NCI-H82 (cell line): Measurements from ENCODE around the gene PLCH1.
A peak's percentile ranks its signal among the peaks of the same experiment; 100 is the strongest.

ENCODE experiments used
- DNase-seq: peaks from one replicate; lab custom pipeline; 2025; lab: John Stamatoyannopoulos, UW

PLCH1 gene

DNA sequence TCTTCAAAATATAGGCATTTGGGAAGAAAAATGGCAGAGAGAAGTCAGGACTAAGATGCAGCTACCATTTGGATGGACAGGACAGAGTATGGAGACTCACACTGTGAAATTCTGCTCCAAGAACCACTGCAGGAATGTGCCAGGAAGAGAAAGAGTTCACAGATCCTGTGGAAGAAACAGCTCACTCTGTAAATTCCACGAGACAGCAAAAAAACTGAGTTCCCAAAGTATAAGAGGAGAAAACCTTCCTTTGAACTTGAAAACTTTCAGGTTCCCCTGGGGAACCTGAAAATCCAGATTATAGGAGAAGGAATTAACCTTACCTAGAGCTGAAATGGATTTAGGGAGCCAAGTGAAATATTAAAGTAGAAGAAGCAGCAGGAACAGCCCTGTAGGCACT is 137.1 kb downstream of the PLCH1 start:
- DNase-seq = no peak

DNA sequence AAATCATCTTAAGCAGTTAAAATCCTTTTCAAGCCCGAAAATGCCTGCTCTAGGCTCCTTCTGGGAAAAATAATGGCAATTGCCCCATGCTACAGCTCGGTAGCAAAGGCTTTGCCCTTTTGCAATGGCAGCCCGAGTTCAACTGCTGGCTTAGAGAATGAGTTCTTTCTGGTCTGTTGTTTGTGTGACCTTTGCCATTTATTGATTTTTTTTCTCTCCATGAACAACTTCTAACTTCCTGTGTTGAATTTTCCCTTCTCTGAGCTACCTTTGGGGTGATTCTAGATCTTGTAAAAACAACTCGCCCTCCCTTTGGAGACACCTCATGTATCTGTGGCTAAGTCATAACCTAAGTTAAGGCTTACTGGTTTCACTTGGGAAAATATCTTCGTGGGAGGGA is 139.3 kb downstream of the PLCH1 start:
- DNase-seq = no peak

DNA sequence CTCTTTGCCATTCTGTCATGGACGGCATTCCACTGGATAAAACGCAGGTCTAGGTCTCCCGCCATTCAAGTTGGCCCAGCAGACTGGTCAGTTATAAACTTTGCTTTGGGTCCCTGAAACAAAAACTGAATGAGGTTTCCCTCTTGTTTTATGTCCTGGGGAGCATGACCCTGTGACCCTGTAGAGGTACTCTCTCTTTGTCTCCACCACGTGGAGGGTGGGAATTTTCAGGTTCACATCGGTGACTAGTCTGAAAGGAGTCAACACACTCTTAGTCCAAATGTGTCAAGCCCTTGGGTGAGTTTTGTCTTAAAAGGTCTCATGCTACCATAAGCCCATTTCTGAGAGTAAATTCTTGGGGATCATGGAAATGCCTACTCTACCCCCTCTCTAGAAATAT is 139.9 kb downstream of the PLCH1 start:
- DNase-seq = no peak

DNA sequence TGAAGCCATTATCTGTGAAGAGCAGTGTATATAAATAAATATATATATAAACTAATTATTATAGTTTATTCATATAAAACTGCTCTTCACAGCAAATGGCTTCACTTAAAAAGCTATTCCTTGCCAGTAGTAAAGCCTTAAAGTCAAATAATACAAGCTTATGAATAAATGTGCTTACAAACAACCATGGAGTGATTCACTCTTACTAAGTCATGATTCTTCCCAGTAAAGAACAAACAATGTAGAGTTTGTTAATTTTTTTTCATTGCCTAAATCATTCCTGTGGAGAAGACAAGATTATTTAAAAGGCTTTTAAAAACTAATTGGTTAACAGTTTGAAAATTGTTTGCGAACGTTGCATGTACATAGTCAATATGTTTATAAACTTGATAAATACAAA is 140.7 kb downstream of the PLCH1 start:
- DNase-seq = no peak

DNA sequence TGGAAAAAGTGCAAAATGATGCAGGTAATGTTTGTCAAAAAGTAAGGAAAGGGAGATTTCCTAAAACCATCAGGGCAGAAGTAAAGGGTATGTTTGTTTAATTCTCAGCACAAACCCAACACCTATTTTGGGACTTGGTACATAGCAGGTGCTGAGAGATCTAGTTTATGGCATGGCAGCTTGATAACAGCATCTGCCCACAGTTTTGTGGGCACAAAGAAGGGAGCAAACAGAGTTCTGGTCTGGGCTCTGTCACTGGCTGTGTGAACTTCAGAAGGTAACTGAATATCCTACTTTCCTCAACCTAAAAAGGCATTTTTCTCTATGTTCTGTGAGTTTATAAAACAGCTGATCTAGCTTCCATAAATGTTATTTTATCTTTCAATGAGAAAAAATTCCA is 141.6 kb downstream of the PLCH1 start:
- no peak for DNase-seq

DNA sequence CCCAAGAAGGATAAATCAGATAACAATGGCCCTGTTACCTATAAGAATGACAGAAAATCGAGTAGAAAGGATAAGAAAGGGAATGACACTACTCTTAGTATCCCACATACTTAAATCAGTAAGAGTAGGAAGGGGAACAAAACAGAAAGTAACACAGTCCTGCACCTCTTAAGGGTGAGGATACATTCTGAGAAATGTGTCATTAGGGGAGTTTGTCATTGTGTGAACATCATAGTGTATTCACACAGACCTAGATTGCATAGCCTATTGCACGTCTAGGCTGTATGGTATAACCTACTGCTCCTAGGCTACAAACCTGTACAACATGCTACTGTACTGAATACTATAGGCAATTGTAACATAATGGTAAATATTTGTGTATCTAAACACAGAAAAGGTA is 142.6 kb downstream of the PLCH1 start:
- no peak for DNase-seq

DNA sequence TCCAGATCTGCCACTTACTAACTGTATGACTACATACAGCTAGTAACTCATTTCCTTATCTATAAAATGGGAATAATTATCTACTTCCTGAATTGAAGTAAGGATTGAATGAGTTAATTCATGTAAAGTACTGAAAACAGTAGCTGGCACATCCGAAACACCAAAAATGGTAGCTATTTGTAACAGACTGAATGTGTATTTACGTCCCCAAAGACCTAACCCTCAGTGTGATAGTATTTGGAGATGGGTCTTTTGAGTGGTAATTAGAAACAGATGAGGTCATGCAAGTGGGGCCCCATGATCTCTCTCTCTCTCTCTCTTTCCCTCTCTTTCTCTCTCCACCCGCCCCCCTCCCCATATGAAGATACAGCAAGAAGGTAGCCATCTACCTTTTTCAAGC is 146.2 kb downstream of the PLCH1 start:
- DNase-seq = no peak

DNA sequence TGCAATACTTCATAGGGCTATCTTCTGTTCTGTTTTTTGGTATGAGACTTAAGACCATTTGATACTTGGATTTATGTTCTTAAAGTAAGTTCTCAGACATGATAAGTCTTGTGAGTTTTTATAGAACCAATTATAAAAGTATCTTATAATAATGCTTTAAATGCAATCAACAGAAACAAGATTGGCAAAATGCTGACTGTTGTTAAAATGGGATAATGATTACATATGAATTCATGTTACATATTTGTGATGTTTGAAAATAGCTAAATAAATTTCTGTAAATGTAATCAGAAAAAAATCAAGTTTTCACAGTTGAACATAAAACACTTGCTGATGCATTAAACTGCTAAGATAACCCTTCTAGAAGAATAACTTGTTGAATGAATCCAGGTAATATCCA is 148.3 kb downstream of the PLCH1 start:
- no peak for DNase-seq

DNA sequence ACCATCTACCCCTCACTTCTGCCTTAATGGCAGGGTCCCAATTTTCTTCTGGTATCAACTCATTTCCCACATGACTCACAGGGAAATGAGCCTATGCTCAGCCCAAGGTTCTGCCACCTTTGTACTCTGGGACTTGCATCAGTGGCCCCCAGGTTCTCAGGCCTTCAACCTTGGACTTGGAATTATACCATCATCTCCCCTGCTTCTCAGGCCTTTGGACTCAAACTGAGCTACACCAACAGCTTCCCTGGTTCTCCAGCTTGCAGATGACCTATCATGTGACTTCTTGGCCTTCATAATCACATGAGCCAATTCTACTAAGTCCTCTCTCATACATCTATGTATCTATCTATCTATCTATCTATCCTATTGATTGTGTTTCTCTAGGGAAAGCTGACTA is 149.5 kb downstream of the PLCH1 start:
- no peak for DNase-seq

DNA sequence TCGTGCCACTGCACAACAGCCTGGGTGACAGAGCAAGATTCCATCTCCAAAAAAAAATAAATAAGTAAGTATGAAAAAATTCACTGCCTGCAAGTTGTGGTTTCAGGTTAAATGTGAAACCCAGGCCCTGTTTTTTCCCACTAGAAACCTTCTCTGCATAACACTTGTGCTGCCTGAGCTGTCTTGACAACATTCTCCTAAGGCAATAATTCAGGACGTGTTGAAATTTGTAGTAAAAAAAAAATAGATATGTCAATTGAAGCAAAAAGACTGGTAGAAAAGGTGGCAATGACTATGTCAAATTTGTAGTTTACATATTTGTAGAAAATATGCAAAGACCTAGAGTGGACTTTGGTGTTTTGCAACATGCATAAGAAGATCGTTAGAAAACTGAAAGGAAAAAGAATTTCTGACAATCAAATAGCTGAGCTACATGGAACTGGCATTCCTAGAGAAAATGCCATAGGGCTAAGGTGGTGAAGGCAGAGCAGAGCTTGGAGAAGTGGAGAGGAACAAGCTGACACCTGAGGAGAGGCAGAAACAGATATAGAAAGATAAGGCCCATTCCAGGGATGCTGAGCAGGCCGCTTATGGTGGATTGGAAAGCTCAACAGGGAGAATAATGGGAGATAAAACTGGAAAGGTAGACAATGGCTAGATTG is 150.2 kb downstream of the PLCH1 start:
- DNase-seq = no peak

DNA sequence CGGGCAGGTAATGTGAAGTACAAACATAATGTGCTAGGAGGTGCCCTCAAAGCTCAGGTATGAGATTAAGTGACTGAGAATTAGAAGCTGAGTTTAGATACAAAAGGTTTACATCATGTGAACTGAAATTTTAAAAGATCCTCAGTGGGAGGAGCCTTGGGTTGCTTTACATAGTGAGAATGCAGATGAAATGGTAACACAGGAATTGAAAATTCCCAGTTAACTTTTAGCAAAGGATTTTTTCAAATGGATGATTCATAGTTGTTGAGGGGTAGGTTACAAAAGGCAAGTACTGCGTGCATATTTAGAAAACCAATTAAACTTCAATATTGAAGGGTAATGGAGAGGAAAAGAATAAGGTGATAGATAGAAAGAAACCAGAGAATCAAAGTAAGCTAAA is 157.3 kb downstream of the PLCH1 start:
- DNase-seq = no peak

DNA sequence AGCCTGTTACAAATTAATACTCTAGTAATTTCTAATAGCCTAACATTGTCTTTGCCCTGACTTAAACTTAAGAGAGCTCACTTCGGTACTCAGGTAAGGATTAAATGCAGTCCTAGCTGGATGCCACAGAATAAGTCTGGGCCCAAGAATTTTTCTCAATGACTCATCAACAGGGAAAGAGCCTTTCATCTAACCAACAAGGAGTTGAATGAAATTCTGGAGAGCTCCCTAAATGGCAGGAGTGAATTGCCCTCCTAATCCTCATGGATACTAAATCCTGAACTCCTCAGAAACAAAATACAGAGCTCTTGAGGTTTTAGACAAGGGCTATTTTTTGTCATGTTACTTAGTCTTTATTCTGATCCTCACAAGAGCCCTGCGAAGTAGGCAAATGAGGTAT is 159.5 kb downstream of the PLCH1 start:
- DNase-seq = no peak

DNA sequence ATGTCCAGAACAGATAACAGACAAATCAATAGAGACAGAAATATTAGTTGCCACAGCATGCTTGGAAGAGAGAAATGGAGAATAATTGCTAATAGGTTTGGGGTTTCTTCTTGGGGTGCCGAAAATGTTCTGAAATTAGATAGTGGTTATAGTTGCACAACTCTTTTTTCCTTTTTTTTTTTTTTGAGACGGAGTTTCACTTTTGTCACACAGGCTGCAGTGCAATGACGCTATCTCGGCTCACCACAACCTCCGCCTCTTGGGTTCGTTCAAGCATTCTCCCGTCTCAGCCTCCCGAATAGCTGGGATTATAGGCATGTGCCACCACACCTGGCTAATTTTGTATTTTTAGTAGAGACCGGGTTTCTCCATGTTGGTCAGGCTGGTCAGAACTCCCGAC is 163.3 kb downstream of the PLCH1 start:
- no peak for DNase-seq

DNA sequence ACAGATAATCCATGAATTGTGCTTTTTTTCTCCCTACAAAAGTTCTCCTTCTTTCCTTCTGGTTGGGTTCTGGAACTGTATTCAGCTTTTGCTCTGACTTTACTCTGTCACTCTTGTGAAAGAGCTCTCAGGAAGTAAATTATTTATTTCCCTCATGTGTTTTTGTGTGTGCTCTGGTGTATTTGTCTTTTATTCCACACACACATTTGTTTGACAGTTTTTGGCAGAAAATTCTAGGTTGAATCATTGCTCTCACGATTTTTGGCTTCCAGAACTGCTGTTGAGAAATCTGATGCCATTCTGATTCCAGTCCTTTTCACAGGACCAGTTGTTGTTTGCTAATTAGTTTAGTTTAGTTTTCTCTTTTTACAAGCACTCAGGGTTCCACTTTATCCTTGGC is 172.8 kb downstream of the PLCH1 start:
- DNase-seq = no peak

DNA sequence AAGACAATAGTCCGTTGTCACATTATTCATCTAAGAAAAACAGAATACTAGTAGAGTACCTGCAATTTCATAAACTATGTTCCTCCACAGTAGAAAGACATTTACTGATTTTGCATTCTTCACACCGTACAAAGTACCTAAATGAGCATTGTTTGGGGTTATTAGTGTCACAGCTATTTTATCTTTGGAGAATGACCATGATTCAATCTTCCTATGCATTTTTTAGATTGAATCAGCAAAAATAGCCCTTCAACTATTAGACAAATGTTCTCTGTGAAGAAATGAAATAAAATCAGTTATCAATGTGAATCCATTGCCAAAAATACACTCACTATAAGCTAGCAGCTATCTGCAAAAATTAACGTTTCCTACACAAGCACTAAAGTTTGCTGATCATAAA is 176.6 kb downstream of the PLCH1 start:
- no peak for DNase-seq

DNA sequence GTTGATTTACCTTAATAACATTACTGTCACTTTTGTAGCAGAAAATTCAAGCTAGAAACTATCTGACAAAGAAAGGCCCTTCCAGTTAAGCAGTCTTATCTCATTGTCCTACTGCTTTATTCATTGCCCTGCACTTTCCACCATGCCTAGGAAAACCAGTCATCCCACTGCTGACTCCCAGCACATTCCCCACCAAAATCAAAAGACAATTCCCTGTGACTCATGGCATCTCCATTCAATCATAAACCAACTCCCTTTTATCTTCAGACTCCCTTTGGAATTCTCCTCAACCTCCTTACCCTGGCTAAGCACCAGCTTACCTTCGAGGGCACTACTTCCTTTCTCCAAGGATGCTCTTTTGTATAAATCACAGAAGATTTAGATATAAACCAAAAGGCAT is 184.3 kb downstream of the PLCH1 start:
- DNase-seq = no peak

DNA sequence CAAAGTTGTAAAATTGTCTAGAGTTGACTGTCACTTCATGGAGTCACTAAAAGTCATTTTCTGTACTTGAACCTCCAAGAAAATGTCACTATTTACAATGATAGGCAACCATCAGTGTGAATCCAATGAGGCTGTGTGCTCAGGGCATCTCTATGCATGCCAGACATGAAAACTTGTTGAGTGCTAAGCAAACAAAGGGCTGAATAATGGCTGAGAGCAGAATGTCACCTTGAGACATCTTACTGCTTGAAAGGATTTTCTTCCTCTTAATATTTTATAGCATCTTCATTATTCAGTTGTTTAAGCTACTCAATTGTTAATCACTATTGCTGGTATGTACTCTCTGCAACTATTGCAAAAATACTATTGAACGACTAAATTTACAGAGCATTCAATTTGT is 184.7 kb downstream of the PLCH1 start:
- no peak for DNase-seq

DNA sequence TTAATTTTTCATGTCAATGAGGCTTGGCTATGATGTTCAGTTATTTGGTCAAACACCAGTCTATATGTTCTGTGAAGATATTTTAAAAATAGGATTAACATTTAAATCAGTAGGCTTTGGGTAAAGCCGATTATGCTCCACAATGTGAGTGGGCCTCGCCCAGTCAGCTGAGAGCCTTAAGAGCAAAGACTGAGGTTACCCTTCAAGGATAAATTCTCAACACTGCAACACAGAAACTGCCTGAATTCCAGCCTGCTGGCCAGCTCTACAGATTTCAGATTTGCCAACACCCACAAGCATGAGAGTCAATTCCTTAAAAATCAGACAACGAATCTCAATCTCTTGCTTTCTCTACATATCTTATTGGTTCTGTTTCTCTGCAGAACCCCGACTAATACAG is 188.3 kb downstream of the PLCH1 start:
- DNase-seq = peak; percentile 96

DNA sequence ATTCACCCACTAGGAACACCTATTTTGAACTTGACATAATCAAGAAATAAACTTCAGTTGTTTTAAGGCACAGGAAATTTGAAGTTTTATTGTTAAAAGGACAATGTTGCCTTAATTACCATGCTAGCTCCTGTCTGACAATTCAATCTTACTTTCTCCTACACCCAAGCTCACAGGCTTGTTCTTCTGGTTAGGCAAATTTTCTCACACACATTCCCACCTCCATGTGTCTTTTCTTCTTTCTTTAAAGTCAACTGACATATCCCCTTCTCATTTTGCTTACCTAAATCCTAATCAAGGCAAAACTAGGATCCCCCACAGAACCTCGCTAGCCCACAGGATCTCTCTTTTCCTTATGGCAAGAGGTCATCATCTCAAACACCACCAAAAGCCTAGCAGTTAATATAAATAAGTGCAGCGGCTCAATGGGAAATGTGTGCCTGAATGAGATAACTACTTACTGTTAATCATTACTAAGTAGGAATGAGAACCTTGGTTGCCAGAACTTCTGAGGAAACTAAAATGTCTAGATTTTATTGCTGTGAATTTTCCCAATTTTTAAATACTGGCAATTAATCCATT is 189.3 kb downstream of the PLCH1 start:
- DNase-seq = no peak

DNA sequence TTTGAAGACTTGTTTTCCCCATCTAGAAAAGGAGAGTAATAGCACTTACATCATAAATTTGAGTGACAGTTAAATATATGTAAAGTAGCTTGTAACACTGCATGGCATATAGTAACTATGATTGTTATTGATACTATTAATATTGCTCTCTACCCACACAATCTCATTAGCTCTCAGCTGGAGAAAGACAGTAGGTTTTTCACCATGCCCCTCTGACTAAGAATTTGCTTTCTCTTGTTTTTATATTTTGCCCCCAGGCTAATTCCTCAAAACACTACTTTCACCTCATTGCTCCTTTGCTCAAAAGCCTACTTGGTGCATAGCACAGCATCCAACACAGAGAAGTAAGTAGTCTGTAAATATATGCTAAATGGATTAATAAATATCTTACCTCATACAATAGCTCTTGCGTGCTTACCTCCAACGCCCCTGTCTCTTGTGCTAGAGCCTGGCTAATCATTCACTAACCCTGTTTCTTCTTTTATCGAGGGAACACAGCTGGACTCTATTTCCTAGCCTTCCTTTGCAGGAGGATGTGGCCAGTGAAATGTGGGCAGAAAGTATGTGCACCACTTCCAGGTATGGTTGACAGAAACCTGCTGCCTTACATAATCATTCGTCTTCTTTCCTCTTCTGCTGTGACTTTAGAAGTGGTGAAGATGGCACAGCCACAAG is 190.0 kb downstream of the PLCH1 start:
- peak; percentile 52 for DNase-seq

DNA sequence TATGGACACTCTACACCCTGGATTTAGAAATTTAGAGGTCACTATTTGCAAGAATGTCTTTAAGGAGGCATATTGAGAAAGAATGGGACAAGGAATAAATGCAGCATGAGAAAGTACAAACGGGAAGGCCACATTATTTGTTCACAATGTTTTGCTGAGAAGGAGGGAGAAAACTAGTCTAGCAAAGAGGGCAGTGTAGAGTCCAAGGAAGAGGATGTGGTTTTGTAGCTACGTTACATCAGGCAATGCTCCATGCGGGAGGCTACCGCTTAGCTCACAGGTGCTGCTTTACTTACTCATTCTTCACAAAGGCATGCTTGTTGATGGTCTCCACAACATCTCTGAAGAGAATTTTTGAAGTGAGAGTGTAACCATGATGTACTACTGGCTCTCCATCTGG is 191.1 kb downstream of the PLCH1 start:
- no peak for DNase-seq

DNA sequence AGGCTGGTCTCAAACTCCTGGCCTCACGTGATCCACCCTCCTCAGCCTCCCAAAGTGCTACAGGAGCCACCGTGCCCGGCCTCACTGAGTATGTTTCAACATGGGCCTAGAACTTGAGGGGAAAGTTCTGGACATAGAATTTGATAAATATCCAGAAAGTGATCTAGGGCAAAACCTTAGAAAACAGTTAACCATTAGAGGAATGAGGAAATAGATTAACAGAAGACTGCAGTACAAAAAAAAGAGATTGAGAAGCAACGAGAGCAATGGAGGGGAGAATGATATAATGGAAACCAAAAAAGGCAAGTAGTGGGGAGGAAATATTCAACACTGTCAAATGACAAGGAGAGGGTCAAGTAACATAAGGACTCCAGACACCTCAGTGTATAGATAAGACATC is 191.5 kb downstream of the PLCH1 start:
- DNase-seq = no peak

DNA sequence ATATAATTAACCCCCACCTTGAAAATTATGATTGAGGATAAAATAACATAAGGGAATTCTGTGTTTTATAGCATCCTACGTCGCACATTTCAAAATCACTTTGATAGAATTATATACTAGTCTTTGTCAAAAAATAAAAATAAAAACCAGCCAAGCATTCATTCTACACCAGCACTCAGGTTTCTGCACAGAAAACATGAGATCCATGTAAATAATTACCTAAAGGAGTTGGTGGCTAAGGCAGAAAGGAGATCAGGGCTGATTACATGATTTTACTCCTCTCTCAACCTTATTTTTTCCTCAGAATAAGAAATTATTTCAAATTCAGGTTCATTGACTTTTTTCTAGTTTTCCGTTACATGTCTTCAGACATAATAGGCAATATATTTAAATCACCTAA is 194.5 kb downstream of the PLCH1 start:
- DNase-seq = no peak

DNA sequence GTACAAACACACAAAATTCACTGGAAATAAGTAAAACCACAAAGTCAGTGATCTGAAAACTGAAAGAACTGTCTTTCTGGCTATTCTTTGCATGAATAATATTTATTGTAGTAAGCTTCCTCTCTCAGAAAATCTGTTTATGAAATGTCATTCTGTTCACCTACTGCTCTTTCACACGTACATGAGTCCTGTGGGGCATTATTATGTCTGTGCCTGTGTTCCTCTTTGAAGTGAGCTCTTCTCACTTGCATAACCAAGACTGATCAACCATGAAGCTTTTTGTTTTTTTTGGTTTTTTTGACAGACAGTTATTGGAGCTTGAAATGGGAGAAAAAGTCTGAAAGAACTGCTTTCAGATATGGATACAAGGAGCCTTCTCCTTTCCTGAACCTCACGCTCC is 195.8 kb downstream of the PLCH1 start:
- DNase-seq = no peak
